Neuronal stem cell (in vitro differentiated cells): ENCODE measurements around the gene GOLGB1.
"Not testable (repeated sequence)": the region's sequence is repeated elsewhere in the genome, so short reads cannot be mapped to it uniquely, and the experiment has no call there.

ENCODE experiments used
- DNase-seq: peaks from one replicate; pipeline ENCODE4 v3.0.0-alpha.2; 2013; ENCODE audit warnings: low spot score
- H2AFZ ChIP-seq: one replicate; pipeline ENCODE4 v1.6.1; 2013; ENCODE audit warnings: mild to moderate bottlenecking, low read length, inconsistent platforms
- H2AK5ac ChIP-seq: 2 replicates; pipeline ENCODE4 v1.6.1; 2013; ENCODE audit warnings: low read depth, mild to moderate bottlenecking, inconsistent platforms, low read length, moderate library complexity, mixed read lengths
- H2BK120ac ChIP-seq: 2 replicates; pipeline ENCODE4 v1.6.1; 2013; ENCODE audit warnings: low read depth, mild to moderate bottlenecking, inconsistent platforms, low read length, moderate library complexity, mixed read lengths
- H2BK12ac ChIP-seq: one replicate; pipeline ENCODE4 v1.6.1; 2013; ENCODE audit warnings: low read length, inconsistent platforms
- H2BK15ac ChIP-seq: 2 replicates; pipeline ENCODE4 v1.6.1; 2013; ENCODE audit warnings: mild to moderate bottlenecking, low read length, inconsistent platforms, mixed read lengths
- H2BK5ac ChIP-seq: one replicate; pipeline ENCODE4 v1.6.1; 2013; ENCODE audit warnings: inconsistent platforms, mild to moderate bottlenecking, low read length, moderate library complexity
- H3K14ac ChIP-seq: one replicate; pipeline ENCODE4 v1.6.1; 2013; ENCODE audit warnings: low read length, inconsistent platforms
- H3K18ac ChIP-seq: 2 replicates; pipeline ENCODE4 v1.6.1; 2013; ENCODE audit warnings: low read length, inconsistent platforms
- H3K23ac ChIP-seq: 2 replicates; pipeline ENCODE4 v1.6.1; 2013; ENCODE audit warnings: low read depth, mild to moderate bottlenecking, mixed read lengths, low read length, inconsistent platforms; ENCODE audit not compliant: poor library complexity
- H3K27ac ChIP-seq: replicated peaks from 3 replicates; pipeline ENCODE4 v1.5.1; 2013; ENCODE audit warnings: low read length, inconsistent platforms
- H3K27me3 ChIP-seq, 3 experiments: 2 replicates each; pipeline ENCODE4 v1.6.1; 2013; ENCODE audit warnings: low read length in 3 of 3, mild to moderate bottlenecking in 2 of 3, inconsistent platforms in 1 of 3, low read depth in 1 of 3, mixed read lengths in 1 of 3, moderate library complexity in 1 of 3; ENCODE audit not compliant: control insufficient read depth in 3 of 3, insufficient read depth in 3 of 3
- H3K36me3 ChIP-seq, 2 donors: replicated peaks in 1 of 2; 2 replicates each; pipeline ENCODE4 v1.6.1; 2013; ENCODE audit warnings: low read length in 2 of 2; ENCODE audit not compliant: control insufficient read depth in 2 of 2, insufficient read depth in 2 of 2
- H3K4ac ChIP-seq: 2 replicates; pipeline ENCODE4 v1.6.1; 2013; ENCODE audit warnings: inconsistent platforms, mild to moderate bottlenecking, low read length, moderate library complexity
- H3K4me1 ChIP-seq, 2 donors: 1 replicate in 1 of 2; 2 replicates in 1 of 2; pipeline ENCODE4 v1.6.1; 2013; ENCODE audit warnings: low read length in 2 of 2, low read depth in 1 of 2; ENCODE audit not compliant: control insufficient read depth in 2 of 2, insufficient read depth in 1 of 2
- H3K4me2 ChIP-seq: one replicate; pipeline ENCODE4 v1.6.1; 2013; ENCODE audit warnings: mild to moderate bottlenecking, low read length, inconsistent platforms; ENCODE audit not compliant: insufficient read depth, poor library complexity, severe bottlenecking
- H3K4me3 ChIP-seq, 2 donors: 2 replicates each; pipeline ENCODE4 v1.5.1; 2013; ENCODE audit warnings: low read length in 2 of 2, mild to moderate bottlenecking in 2 of 2, inconsistent platforms in 1 of 2, moderate library complexity in 1 of 2
- H3K79me1 ChIP-seq: one replicate; pipeline ENCODE4 v1.6.1; 2013; ENCODE audit warnings: low read depth, mild to moderate bottlenecking, inconsistent platforms, low read length, moderate library complexity
- H3K9ac ChIP-seq: one replicate; pipeline ENCODE4 v1.6.1; 2013; ENCODE audit warnings: mild to moderate bottlenecking, low read depth, low read length, inconsistent platforms; ENCODE audit not compliant: poor library complexity
- H3K9me3 ChIP-seq, 2 donors: replicated peaks in 1 of 2; 2 replicates each; pipeline versions ENCODE3 to v1.6.1; 2013; ENCODE audit warnings: low read length in 2 of 2, mild to moderate bottlenecking in 2 of 2, inconsistent platforms in 1 of 2, low read depth in 1 of 2, mixed read lengths in 1 of 2, moderate library complexity in 1 of 2; ENCODE audit not compliant: control insufficient read depth in 2 of 2, insufficient read depth in 1 of 2
- H4K8ac ChIP-seq: one replicate; pipeline ENCODE4 v1.6.1; 2013; ENCODE audit warnings: low read depth, mild to moderate bottlenecking, inconsistent platforms, low read length, moderate library complexity
- H4K91ac ChIP-seq: one replicate; pipeline ENCODE4 v1.6.1; 2013; ENCODE audit warnings: low read length, low read depth, mild to moderate bottlenecking, inconsistent platforms; ENCODE audit not compliant: poor library complexity
- WGBS, 2 donors: extraction: QIAGEN DNeasy Blood & Tissue Kit; methylation state at CpG; one replicate each; pipeline ENCODE4 v1.1.7; 2013; ENCODE audit warnings: missing lambda C conversion rate in 2 of 2, mixed read lengths in 1 of 2; ENCODE audit not compliant: insufficient read length in 2 of 2, insufficient replicate concordance in 1 of 2; ENCODE audit errors: extremely low coverage in 2 of 2; 5-methylcytosine and 5-hydroxymethylcytosine counted together

GOLGB1 gene

GRCh38 chr3:121786485-121786884, 36.9 kb upstream of the GOLGB1 start:
- H3K4me2 ChIP-seq, result no peak overlapping the region
- no peak for DNase-seq
- no peak overlapping the region for H2BK12ac ChIP-seq
- no peak overlapping the region for H2AK5ac ChIP-seq
- no peak overlapping the region for H3K4me3 ChIP-seq
- WGBS, 2 donors, result no CpG with 5 or more reads among the region's 2 CpGs
- H4K8ac ChIP-seq, result no peak overlapping the region
- H2BK15ac ChIP-seq, result no peak overlapping the region
- no peak overlapping the region for H3K9ac ChIP-seq
- no peak overlapping the region for H3K4ac ChIP-seq
- no peaks in the 10 kb centered on the region for H3K4me1 ChIP-seq
- no peak overlapping the region for H3K18ac ChIP-seq
- no peaks in the 10 kb centered on the region for H3K79me1 ChIP-seq
- H3K27ac ChIP-seq, result no peak overlapping the region
- no peak overlapping the region for H2BK5ac ChIP-seq
- no peaks in the 10 kb centered on the region for H3K27me3 ChIP-seq
- H2BK120ac ChIP-seq, result no peak overlapping the region
- H2AFZ ChIP-seq, result no peak overlapping the region
- no peak overlapping the region for H3K23ac ChIP-seq
- no peaks in the 10 kb centered on the region for H3K9me3 ChIP-seq
- H4K91ac ChIP-seq, result no peak overlapping the region
- peaks cover 5 to 100% of the 10 kb centered on the region in 2 donors for H3K36me3 ChIP-seq
- no peak overlapping the region for H3K14ac ChIP-seq

- H3K4me3 ChIP-seq, H2BK15ac ChIP-seq, H3K27ac ChIP-seq, H2AFZ ChIP-seq, H3K9ac ChIP-seq, H2BK5ac ChIP-seq, H3K27me3 ChIP-seq, H3K14ac ChIP-seq, H3K4ac ChIP-seq, H2BK120ac ChIP-seq, H3K18ac ChIP-seq, H3K79me1 ChIP-seq, DNase-seq, H2BK12ac ChIP-seq, H2AK5ac ChIP-seq, H4K91ac ChIP-seq, H3K9me3 ChIP-seq, H4K8ac ChIP-seq, H3K4me2 ChIP-seq, H3K4me1 ChIP-seq, H3K23ac ChIP-seq: not testable (repeated sequence)
- no CpG with 5 or more reads among the region's 8 CpGs for WGBS, 2 donors
- H3K36me3 ChIP-seq, result peaks cover 8 to 100% of the 10 kb centered on the region in 2 donors
Observed at GRCh38 chr3:121782784-121783183, 33.2 kb upstream of the GOLGB1 start.

- WGBS, 2 donors, result no CpG with 5 or more reads among the region's 7 CpGs
- Histone ChIP-seq H3K27ac (no peak overlapping the region), H3K4me1 (no peaks in the 10 kb centered on the region), H2AK5ac (no peak overlapping the region), H3K36me3 (peaks cover 7 to 100% of the 10 kb centered on the region in 2 donors), H3K27me3 (no peaks in the 10 kb centered on the region), H4K91ac (no peak overlapping the region), H4K8ac (no peak overlapping the region), H2AFZ (no peak overlapping the region), H3K9me3 (no peaks in the 10 kb centered on the region), H3K4me3 (no peak overlapping the region), H3K23ac (no peak overlapping the region), H3K4ac (no peak overlapping the region), H3K14ac (no peak overlapping the region), H2BK12ac (no peak overlapping the region), H2BK15ac (no peak overlapping the region), H2BK120ac (no peak overlapping the region), H3K18ac (no peak overlapping the region), H3K9ac (no peak overlapping the region), H3K4me2 (no peak overlapping the region), H3K79me1 (no peaks in the 10 kb centered on the region), H2BK5ac (no peak overlapping the region)
- no peak for DNase-seq
Observed at GRCh38 chr3:121781611-121782010, 32.1 kb upstream of the GOLGB1 start.

GRCh38 chr3:121775095-121775494, 25.6 kb upstream of the GOLGB1 start:
- H3K14ac ChIP-seq, H3K4me2 ChIP-seq, H3K9me3 ChIP-seq, H3K4me1 ChIP-seq, H2BK5ac ChIP-seq, H3K4ac ChIP-seq, H2BK120ac ChIP-seq, DNase-seq, H2AFZ ChIP-seq, H3K18ac ChIP-seq, H3K23ac ChIP-seq, H4K8ac ChIP-seq, H3K4me3 ChIP-seq, H2BK15ac ChIP-seq, H3K9ac ChIP-seq, H2AK5ac ChIP-seq, H2BK12ac ChIP-seq, H3K27me3 ChIP-seq, H4K91ac ChIP-seq, H3K27ac ChIP-seq, H3K79me1 ChIP-seq: not testable (repeated sequence)
- WGBS, 2 donors, result no CpG with 5 or more reads among the region's 4 CpGs
- peaks cover 12 to 96% of the 10 kb centered on the region in 2 donors for H3K36me3 ChIP-seq
